ENCODE measurements around the gene ZBTB2.
"Not testable (repeated sequence)": the region's sequence is repeated elsewhere in the genome, so short reads cannot be mapped to it uniquely, and the experiment has no call there.

The ZBTB2 gene

DNA sequence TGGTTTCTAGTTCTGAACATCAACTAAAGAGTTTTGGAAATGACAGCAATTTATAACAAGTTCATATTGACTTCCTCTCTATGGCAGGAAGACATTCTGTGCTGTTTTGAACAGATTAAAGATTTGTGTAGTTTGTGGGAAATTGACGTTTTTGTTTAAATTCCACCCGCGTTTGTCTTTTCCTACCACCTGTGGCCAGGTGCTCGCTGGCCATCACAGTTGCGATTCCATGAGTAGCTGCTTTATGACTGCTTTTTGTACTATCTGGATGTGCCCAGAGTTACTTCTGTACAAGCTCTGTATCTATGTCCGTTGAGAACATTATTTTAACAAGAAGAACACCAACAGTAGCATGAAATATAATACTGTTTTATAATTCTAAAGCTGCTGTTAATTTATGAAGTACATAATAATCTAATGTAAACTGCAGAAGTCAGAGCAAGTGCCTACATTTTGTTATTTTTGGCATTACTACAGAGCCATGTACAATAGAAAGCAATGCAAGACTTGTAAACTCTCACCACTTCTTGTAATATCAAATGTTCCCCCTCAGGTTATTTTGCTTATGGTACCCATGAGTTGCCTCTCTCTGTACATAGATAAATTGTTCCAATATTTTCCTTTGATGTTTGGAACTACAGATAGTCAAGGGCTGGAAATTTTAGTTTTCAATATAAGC, 33.5 kb downstream of the ZBTB2 start:
- no peak for DNase-seq (ENCODE audit: low read depth)
- TF ChIP-seq, protein P1, sequence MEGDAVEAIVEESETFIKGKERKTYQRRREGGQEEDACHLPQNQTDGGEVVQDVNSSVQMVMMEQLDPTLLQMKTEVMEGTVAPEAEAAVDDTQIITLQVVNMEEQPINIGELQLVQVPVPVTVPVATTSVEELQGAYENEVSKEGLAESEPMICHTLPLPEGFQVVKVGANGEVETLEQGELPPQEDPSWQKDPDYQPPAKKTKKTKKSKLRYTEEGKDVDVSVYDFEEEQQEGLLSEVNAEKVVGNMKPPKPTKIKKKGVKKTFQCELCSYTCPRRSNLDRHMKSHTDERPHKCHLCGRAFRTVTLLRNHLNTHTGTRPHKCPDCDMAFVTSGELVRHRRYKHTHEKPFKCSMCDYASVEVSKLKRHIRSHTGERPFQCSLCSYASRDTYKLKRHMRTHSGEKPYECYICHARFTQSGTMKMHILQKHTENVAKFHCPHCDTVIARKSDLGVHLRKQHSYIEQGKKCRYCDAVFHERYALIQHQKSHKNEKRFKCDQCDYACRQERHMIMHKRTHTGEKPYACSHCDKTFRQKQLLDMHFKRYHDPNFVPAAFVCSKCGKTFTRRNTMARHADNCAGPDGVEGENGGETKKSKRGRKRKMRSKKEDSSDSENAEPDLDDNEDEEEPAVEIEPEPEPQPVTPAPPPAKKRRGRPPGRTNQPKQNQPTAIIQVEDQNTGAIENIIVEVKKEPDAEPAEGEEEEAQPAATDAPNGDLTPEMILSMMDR (IDR thresholded peaks at IDR 0.05; ENCODE audit: insufficient read depth, low read depth, low read length, missing control alignments), result no peak
- H3K4me3 ChIP-seq (ENCODE audit: low read length), result no peak overlapping the region

DNA sequence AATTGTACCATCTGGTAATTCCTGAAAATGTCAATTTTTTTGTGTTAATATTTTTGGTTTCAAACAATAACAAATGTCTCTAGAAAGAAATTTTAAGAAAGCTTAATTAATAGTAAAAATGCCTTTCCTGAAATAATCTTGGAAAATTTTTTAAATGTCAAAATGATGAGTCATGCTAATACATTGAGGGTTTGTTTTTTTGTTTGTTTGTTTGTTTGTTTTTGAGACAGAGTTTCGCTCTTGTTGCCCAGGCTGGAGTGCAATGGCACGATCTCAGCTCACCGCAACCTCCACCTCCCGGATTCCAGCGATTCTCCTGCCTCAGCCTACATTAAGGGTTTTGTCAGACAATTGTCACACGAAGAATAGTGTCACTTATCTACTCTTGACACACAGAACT, 34.4 kb downstream of the ZBTB2 start:
- not testable (repeated sequence) for DNase-seq (ENCODE audit: low read depth); H3K4me3 ChIP-seq (ENCODE audit: low read length)

DNA sequence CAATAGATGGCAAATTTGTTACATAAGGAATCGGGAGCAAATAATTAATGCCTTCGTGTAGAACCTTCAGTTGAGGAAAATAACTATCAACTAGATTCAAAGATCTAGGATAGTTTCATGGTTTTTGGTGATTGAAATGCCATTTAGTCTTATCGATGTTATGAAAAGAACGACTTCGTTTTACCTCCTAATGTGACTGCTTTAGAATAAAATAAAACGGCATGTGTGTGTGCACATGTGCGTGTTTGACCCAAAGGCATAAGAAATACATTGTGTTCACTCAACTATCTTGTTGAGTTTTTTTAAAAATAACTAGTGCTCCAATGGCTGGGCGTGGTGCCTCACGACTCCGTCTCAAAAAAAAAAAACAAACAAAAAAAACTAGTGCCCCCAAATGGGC, 37.6 kb downstream of the ZBTB2 start:
- DNase-seq (ENCODE audit: low read depth), result no peak
- no peak overlapping the region for H3K4me3 ChIP-seq (ENCODE audit: low read length)
- TF ChIP-seq, protein P1 (IDR thresholded peaks at IDR 0.05; ENCODE audit: insufficient read depth, low read depth, low read length, missing control alignments), result no peak

DNA sequence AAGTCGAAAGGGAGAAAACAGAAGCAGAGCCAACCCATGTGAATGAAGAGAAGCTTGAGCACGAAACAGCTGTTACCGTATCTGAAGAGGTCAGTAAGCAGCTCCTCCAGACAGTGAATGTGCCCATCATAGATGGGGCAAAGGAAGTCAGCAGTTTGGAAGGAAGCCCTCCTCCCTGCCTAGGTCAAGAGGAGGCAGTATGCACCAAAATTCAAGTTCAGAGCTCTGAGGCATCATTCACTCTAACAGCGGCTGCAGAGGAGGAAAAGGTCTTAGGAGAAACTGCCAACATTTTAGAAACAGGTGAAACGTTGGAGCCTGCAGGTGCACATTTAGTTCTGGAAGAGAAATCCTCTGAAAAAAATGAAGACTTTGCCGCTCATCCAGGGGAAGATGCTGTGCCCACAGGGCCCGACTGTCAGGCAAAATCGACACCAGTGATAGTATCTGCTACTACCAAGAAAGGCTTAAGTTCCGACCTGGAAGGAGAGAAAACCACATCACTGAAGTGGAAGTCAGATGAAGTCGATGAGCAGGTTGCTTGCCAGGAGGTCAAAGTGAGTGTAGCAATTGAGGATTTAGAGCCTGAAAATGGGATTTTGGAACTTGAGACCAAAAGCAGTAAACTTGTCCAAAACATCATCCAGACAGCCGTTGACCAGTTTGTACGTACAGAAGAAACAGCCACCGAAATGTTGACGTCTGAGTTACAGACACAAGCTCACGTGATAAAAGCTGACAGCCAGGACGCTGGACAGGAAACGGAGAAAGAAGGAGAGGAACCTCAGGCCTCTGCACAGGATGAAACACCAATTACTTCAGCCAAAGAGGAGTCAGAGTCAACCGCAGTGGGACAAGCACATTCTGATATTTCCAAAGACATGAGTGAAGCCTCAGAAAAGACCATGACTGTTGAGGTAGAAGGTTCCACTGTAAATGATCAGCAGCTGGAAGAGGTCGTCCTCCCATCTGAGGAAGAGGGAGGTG, 38.7 kb downstream of the ZBTB2 start:
- TF ChIP-seq, protein P1 (IDR thresholded peaks at IDR 0.05; ENCODE audit: insufficient read depth, low read depth, low read length, missing control alignments), result no peak
- no peak overlapping the region for H3K4me3 ChIP-seq (ENCODE audit: low read length)
- no peak for DNase-seq (ENCODE audit: low read depth)

DNA sequence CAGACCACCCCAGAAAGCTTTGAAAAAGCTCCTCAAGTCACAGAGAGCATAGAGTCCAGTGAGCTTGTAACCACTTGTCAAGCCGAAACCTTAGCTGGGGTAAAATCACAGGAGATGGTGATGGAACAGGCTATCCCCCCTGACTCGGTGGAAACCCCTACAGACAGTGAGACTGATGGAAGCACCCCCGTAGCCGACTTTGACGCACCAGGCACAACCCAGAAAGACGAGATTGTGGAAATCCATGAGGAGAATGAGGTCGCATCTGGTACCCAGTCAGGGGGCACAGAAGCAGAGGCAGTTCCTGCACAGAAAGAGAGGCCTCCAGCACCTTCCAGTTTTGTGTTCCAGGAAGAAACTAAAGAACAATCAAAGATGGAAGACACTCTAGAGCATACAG, 39.6 kb downstream of the ZBTB2 start:
- no peak overlapping the region for H3K4me3 ChIP-seq (ENCODE audit: low read length)
- TF ChIP-seq, protein P1 (IDR thresholded peaks at IDR 0.05; ENCODE audit: insufficient read depth, low read depth, low read length, missing control alignments), result no peak
- no peak for DNase-seq (ENCODE audit: low read depth)

DNA sequence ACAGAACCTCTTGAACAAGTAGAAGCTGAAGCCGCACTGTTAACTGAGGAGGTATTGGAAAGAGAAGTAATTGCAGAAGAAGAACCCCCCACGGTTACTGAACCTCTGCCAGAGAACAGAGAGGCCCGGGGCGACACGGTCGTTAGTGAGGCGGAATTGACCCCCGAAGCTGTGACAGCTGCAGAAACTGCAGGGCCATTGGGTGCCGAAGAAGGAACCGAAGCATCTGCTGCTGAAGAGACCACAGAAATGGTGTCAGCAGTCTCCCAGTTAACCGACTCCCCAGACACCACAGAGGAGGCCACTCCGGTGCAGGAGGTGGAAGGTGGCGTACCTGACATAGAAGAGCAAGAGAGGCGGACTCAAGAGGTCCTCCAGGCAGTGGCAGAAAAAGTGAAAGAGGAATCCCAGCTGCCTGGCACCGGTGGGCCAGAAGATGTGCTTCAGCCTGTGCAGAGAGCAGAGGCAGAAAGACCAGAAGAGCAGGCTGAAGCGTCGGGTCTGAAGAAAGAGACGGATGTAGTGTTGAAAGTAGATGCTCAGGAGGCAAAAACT, 40.1 kb downstream of the ZBTB2 start:
- TF ChIP-seq, protein P1 (IDR thresholded peaks at IDR 0.05; ENCODE audit: insufficient read depth, low read depth, low read length, missing control alignments), result no peak
- H3K4me3 ChIP-seq (ENCODE audit: low read length), result no peak overlapping the region
- DNase-seq (ENCODE audit: low read depth), result no peak

DNA sequence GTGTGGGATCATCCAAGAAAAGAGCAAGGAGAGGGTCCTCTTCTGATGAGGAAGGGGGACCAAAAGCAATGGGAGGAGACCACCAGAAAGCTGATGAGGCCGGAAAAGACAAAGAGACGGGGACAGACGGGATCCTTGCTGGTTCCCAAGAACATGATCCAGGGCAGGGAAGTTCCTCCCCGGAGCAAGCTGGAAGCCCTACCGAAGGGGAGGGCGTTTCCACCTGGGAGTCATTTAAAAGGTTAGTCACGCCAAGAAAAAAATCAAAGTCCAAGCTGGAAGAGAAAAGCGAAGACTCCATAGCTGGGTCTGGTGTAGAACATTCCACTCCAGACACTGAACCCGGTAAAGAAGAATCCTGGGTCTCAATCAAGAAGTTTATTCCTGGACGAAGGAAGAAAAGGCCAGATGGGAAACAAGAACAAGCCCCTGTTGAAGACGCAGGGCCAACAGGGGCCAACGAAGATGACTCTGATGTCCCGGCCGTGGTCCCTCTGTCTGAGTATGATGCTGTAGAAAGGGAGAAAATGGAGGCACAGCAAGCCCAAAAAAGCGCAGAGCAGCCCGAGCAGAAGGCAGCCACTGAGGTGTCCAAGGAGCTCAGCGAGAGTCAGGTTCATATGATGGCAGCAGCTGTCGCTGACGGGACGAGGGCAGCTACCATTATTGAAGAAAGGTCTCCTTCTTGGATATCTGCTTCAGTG, 40.8 kb downstream of the ZBTB2 start:
- DNase-seq (ENCODE audit: low read depth), result no peak
- TF ChIP-seq, protein P1 (IDR thresholded peaks at IDR 0.05; ENCODE audit: insufficient read depth, low read depth, low read length, missing control alignments), result no peak
- no peak overlapping the region for H3K4me3 ChIP-seq (ENCODE audit: low read length)
